Measurements from ENCODE around the gene LUZP1. TPM values are rescaled to one million over a fixed set of nuclear protein-coding genes. Genes with fewer than 3 reads are reported as not detected.

The LUZP1 gene
- total and polyA plus RNA-seq, 10 of the 15 experiments (the other 5 are each of a cell fraction or from before 2014, with no cell fraction given) = 11.3 to 28.2 (median 17.3) TPM

DNA sequence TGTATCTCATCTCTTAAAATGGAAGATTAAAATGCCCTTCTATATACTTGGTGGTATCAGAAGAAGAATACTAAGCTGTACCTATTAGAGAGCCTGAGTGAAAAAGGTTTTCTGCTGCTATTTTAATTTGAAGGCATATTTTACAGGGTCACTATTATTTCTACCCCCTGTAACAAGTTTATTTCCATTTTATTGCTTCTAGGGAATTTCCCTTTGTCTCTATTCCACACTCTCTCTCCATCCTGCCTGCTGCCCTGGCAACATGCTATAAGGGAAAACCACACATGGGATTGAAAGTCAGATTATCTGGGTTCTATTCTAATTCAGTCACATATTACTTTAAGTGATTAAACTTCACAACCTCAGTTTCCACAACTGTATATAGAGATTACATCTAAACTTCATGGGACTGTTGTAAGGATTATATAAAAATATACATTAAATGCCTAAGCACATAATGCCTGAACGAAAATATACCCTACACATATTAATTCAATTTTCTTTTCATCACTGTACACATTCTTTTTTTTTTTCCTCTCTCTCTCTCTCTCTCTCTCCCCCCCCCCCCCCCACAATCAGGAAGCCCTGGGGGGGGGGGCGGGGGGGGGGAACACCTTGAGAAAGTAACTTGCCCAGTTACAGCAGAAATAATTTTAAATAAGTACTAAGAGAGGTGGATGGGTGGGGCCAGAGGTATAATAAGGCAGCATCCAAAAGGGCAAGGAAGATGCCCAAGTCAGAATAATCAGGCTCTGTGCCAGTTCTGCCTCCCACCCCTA, 51.5 kb downstream of the LUZP1 start (continued):
- TF ChIP-seq MYB (IDR thresholded peaks at IDR 0.05; ENCODE audit: borderline replicate concordance, low read depth, low read length) = no peak
- no peak for TF ChIP-seq MEF2B (IDR thresholded peaks at IDR 0.05; ENCODE audit: partially characterized antibody, poor library complexity, severe bottlenecking)
- TF ChIP-seq, protein P1, sequence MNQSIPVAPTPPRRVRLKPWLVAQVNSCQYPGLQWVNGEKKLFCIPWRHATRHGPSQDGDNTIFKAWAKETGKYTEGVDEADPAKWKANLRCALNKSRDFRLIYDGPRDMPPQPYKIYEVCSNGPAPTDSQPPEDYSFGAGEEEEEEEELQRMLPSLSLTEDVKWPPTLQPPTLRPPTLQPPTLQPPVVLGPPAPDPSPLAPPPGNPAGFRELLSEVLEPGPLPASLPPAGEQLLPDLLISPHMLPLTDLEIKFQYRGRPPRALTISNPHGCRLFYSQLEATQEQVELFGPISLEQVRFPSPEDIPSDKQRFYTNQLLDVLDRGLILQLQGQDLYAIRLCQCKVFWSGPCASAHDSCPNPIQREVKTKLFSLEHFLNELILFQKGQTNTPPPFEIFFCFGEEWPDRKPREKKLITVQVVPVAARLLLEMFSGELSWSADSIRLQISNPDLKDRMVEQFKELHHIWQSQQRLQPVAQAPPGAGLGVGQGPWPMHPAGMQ (IDR thresholded peaks at IDR 0.05; ENCODE audit: borderline replicate concordance) = no peak
- TF ChIP-seq CREM (IDR thresholded peaks at IDR 0.05; ENCODE audit: low read depth) = no peak
- TF ChIP-seq, protein P2, sequence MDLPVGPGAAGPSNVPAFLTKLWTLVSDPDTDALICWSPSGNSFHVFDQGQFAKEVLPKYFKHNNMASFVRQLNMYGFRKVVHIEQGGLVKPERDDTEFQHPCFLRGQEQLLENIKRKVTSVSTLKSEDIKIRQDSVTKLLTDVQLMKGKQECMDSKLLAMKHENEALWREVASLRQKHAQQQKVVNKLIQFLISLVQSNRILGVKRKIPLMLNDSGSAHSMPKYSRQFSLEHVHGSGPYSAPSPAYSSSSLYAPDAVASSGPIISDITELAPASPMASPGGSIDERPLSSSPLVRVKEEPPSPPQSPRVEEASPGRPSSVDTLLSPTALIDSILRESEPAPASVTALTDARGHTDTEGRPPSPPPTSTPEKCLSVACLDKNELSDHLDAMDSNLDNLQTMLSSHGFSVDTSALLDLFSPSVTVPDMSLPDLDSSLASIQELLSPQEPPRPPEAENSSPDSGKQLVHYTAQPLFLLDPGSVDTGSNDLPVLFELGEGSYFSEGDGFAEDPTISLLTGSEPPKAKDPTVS (IDR thresholded peaks at IDR 0.05; ENCODE audit: low read depth, low read length) = no peak

DNA sequence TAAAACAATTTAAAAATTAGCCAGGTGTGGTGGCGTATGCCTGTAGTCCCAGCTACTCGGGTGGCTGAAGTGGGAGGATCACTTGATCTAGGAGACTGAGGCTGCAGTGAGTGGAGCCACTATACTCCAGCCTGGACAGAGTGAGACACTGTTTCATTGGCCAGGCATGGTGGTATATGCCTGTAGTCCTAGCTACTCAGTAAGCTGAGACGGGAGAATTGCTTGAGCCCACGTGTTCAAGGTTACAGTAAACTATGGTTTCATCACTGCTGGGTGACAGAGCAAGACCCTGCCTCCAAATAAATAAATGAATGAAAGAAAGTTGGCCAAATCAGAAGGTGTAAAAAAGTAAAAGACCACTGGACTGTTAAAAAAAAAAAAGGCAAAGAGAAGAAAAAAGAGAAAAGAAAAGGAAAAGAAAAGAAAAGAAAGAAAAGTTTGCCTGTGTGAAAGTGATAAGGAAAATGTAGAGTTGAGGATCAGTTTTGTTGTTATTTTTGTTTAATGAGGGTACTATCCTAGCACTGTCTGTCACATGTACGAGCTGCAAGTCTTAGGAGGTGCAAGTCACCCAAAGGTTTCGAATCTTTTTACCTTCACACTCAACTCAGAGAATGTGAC, 52.3 kb downstream of the LUZP1 start:
- H3K4me2 ChIP-seq (ENCODE audit: control insufficient read depth, insufficient read depth) = peak overlapping the region; percentile 22; the same call in 1 of the 2 replicates
- no peaks in the 10 kb centered on the region; the same call in 2 of the 3 replicates for H3K9me3 ChIP-seq (replicated peaks; ENCODE audit: control insufficient read depth, insufficient read depth, low read length)
- TF ChIP-seq, protein P3, sequence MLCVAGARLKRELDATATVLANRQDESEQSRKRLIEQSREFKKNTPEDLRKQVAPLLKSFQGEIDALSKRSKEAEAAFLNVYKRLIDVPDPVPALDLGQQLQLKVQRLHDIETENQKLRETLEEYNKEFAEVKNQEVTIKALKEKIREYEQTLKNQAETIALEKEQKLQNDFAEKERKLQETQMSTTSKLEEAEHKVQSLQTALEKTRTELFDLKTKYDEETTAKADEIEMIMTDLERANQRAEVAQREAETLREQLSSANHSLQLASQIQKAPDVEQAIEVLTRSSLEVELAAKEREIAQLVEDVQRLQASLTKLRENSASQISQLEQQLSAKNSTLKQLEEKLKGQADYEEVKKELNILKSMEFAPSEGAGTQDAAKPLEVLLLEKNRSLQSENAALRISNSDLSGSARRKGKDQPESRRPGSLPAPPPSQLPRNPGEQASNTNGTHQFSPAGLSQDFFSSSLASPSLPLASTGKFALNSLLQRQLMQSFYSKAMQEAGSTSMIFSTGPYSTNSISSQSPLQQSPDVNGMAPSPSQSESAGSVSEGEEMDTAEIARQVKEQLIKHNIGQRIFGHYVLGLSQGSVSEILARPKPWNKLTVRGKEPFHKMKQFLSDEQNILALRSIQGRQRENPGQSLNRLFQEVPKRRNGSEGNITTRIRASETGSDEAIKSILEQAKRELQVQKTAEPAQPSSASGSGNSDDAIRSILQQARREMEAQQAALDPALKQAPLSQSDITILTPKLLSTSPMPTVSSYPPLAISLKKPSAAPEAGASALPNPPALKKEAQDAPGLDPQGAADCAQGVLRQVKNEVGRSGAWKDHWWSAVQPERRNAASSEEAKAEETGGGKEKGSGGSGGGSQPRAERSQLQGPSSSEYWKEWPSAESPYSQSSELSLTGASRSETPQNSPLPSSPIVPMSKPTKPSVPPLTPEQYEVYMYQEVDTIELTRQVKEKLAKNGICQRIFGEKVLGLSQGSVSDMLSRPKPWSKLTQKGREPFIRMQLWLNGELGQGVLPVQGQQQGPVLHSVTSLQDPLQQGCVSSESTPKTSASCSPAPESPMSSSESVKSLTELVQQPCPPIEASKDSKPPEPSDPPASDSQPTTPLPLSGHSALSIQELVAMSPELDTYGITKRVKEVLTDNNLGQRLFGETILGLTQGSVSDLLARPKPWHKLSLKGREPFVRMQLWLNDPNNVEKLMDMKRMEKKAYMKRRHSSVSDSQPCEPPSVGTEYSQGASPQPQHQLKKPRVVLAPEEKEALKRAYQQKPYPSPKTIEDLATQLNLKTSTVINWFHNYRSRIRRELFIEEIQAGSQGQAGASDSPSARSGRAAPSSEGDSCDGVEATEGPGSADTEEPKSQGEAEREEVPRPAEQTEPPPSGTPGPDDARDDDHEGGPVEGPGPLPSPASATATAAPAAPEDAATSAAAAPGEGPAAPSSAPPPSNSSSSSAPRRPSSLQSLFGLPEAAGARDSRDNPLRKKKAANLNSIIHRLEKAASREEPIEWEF (IDR thresholded peaks at IDR 0.05; ENCODE audit: insufficient replicate concordance, low read depth, low read length) = no peak
- TF ChIP-seq NFXL1 (IDR thresholded peaks at IDR 0.05; ENCODE audit: borderline replicate concordance) = no peak
- no peak for TF ChIP-seq SIX5 (IDR thresholded peaks at IDR 0.05; ENCODE audit: low read depth, low read length, severe bottlenecking)
- TF ChIP-seq FOXM1 (IDR thresholded peaks at IDR 0.05; ENCODE audit: low read depth, low read length) = no peak
- TF ChIP-seq STAT3 (IDR thresholded peaks at IDR 0.05; ENCODE audit: low read depth, low read length) = no peak
- TF ChIP-seq MEF2B (IDR thresholded peaks at IDR 0.05; ENCODE audit: partially characterized antibody, poor library complexity, severe bottlenecking) = no peak
- FAIRE-seq = no peak
- H2AFZ ChIP-seq (ENCODE audit: control insufficient read depth, low read depth, low read length) = no peak overlapping the region
- no peak overlapping the region for H3K4me3 ChIP-seq
- H3K9ac ChIP-seq (ENCODE audit: control insufficient read depth, insufficient read depth, low read length) = no peak overlapping the region
- intact Hi-C loops (cut with micrococcal nuclease; ENCODE audit: unreplicated experiment) = no loop called here
- ChIA-PET RAD21 (ENCODE audit: unreplicated experiment) (interaction anchor here (1.1 to 8.0 kb wide), 3 partner anchors 17 to 67 kb away, joined by 3 to 66 read pairs (median 19); no protein-coding TSS in a partner anchor), SMC1A (ENCODE audit: uncharacterized antibody, unreplicated experiment) (interaction anchor here (15.1 to 17.6 kb wide), 2 partner anchors 15 to 64 kb away, joined by 188 to 199 read pairs; no protein-coding TSS in a partner anchor), POLR2A (interaction anchor here (0.7 to 1.1 kb wide), 2 partner anchors 60 to 1939 kb away, joined by 3 read pairs; no protein-coding TSS in a partner anchor), CTCF (interaction anchor here (10.5 kb wide), 1 partner anchor 15 kb away, joined by 93 read pairs; no protein-coding TSS in a partner anchor)
- no TSS peak for BruUV-seq (replicated peaks)
- 96% methylated on average over 6 of the region's 6 CpGs for WGBS (ENCODE audit: insufficient coverage, insufficient replicate concordance, low lambda C conversion rate, missing lambda C conversion rate)
- H3K36me3 ChIP-seq (ENCODE audit: control insufficient read depth in 2 of 2, insufficient read depth in 2 of 2, low read length in 1 of 2) = no peaks in the 10 kb centered on the region
- DNase-seq (ENCODE audit: low read depth, low spot score) = no peak
- no peaks in the 10 kb centered on the region for H4K20me1 ChIP-seq (ENCODE audit: control insufficient read depth, insufficient read depth)
- peaks cover 37% of the 10 kb centered on the region for H3K79me2 ChIP-seq (ENCODE audit: control insufficient read depth, insufficient read depth, low read length)
- in situ Hi-C loops (cut with MboI) = no loop called here
- peaks cover 59% of the 10 kb centered on the region for H3K4me1 ChIP-seq (ENCODE audit: control insufficient read depth, insufficient read depth, low read length)
- ATAC-seq = no peak
- H3K27me3 ChIP-seq (replicated peaks in 1 of 2; ENCODE audit: control insufficient read depth in 2 of 2, insufficient read depth in 2 of 2, low read length in 1 of 2) = no peaks in the 10 kb centered on the region
- H3K27ac ChIP-seq (ENCODE audit: control insufficient read depth, insufficient read depth) = peak overlapping the region; percentile 50; the same call in 1 of the 2 replicates

All from GM12878 (cell line).